ENCODE measurements around the gene PATJ.
"Not testable (repeated sequence)": the region's sequence is repeated elsewhere in the genome, so short reads cannot be mapped to it uniquely, and the experiment has no call there.

Gene PATJ

GRCh38 chr1:61741711-61742619 is at the start of gene PATJ:
Gene PATJ (plus strand): TSS chr1:61742480. CDS start chr1:61762893, 20,413 bp downstream.
- DNase-seq, result no peak

GRCh38 chr1:61699911-61700851 is 42.1 kb upstream of the PATJ start:
- DNase-seq, result no peak

- no peak for DNase-seq
These were observed 33.0 kb upstream of the PATJ start for GRCh38 chr1:61708953-61709907.

GRCh38 chr1:61709908-61710289 is 32.4 kb upstream of the PATJ start:
- no peak for DNase-seq

GRCh38 chr1:61711257-61711656 is 31.0 kb upstream of the PATJ start:
- DNase-seq, result not testable (repeated sequence)

GRCh38 chr1:61711969-61712368 is 30.3 kb upstream of the PATJ start:
- DNase-seq, result no peak

GRCh38 chr1:61718996-61719663 is 23.1 kb upstream of the PATJ start:
- DNase-seq, result not testable (repeated sequence)

- no peak for DNase-seq
These were observed 17.8 kb upstream of the PATJ start for GRCh38 chr1:61724506-61724812.

GRCh38 chr1:61724813-61725694 is 17.2 kb upstream of the PATJ start, which contains the start of gene TM2D1:
Gene TM2D1 (minus strand): TSS chr1:61725141. CDS start chr1:61725120, 21 bp downstream.
- DNase-seq, result peak; percentile 72

- DNase-seq, result no peak
These were observed 14.7 kb upstream of the PATJ start for GRCh38 chr1:61727544-61727943.

- not testable (repeated sequence) for DNase-seq
These were observed 11.6 kb upstream of the PATJ start for GRCh38 chr1:61730679-61731078.

GRCh38 chr1:61732726-61733125 is 9.6 kb upstream of the PATJ start:
- no peak for DNase-seq

GRCh38 chr1:61740751-61741700 is 1.3 kb upstream of the PATJ start:
- no peak for DNase-seq

GRCh38 chr1:61742620-61743430 is 545 bp downstream of the PATJ start:
- no peak for DNase-seq

GRCh38 chr1:61743431-61743705 is 1.1 kb downstream of the PATJ start:
- DNase-seq, result no peak

- no peak for DNase-seq
These were observed 1.7 kb downstream of the PATJ start for GRCh38 chr1:61743716-61744580.

- no peak for DNase-seq
These were observed 4.5 kb downstream of the PATJ start for GRCh38 chr1:61746813-61747212.

GRCh38 chr1:61748566-61748965 is 6.3 kb downstream of the PATJ start:
- DNase-seq, result no peak
